Uterine smooth muscle cell (primary cell): ENCODE measurements around the gene AFAP1L2. TPM values are rescaled to one million over a fixed set of nuclear protein-coding genes. Genes with fewer than 3 reads are reported as not detected.

Experiments used
- total RNA-seq: library from RNA; depleted of rRNA; stranded (reverse); fragments of >200 nt; gene quantifications from 2 replicates; pipeline ENCODE4 v1.2.3, GENCODE V29; 2014

AFAP1L2 gene
- total RNA-seq = 0.22 and 1.4 TPM in 2 replicates

GRCh38 chr10:114404171-114405010 lies at the start of gene AFAP1L2:
AFAP1L2 (minus strand) TSS chr10:114404502; CDS start chr10:114404455, 47 bp downstream.

Other genes with a start within 250 kb of the AFAP1L2 start
- 12.2 and 18.5 TPM in 2 replicates for gene CCDC186, start 230.3 kb downstream of the AFAP1L2 start, total RNA-seq
- 0.44 and 0.62 TPM in 2 replicates for gene TDRD1, start 225.1 kb downstream of the AFAP1L2 start, total RNA-seq
- gene VWA2, start 165.2 kb downstream of the AFAP1L2 start, total RNA-seq = not detected in 2 replicates